Stimulated activated CD8-positive, alpha-beta memory T cell treated with anti-CD3 and anti-CD28 coated beads, Interleukin-4, amount 100 ng/mL, for 4 hours (primary cell): Measurements from ENCODE around the gene ERVH48-1.
"Not testable (repeated sequence)": the region's sequence is repeated elsewhere in the genome, so short reads cannot be mapped to it uniquely, and the experiment has no call there.

ENCODE experiments used
- DNase-seq, 2 donors: peaks; one replicate each; pipeline ENCODE4 v3.0.0-alpha.2; 2020; ENCODE audit warnings: low read depth in 2 of 2, low spot score in 1 of 2

The ERVH48-1 gene

DNA sequence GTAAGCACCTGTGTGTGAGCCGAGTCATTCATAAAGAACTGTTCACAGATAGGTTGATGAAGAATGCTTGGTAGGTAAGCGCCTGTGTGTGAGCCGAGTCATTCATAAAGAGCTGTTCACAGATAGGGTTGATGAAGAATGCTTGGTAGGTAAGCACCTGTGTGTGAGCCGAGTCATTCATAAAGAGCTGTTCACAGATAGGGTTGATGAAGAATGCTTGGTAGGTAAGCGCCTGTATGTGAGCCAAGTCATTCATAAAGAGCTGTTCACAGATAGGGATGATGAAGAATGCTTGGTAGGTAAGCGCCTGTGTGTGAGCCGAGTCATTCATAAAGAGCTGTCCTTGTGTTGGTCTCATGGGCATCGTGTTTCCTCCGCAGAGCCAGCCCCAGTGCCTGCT is 16.9 kb downstream of the ERVH48-1 start:
- DNase-seq, result not testable (repeated sequence)

DNA sequence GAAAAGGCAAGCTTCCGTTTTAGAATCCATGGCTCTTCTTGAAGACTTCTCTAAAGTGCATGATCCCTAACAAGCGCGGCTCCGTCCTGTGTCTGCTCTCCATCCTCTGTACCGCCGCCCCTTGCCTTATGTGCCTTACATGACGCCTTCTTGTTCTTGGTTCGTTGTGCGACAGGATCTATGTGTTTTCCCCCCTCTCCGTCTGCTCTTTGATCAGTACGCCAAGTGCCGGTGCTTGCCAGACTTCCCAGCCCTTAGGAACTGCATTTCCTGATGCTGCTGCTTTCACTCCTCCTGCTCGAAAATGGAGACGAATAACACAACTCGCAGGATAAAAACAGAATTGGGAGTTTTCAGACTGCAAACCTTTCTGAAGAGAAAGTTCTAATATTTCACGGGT is 19.2 kb downstream of the ERVH48-1 start:
- DNase-seq, result no peak

- no peak for DNase-seq
Observed at GRCh38 chr21:42905195-42905594, 20.2 kb downstream of the ERVH48-1 start.

DNA sequence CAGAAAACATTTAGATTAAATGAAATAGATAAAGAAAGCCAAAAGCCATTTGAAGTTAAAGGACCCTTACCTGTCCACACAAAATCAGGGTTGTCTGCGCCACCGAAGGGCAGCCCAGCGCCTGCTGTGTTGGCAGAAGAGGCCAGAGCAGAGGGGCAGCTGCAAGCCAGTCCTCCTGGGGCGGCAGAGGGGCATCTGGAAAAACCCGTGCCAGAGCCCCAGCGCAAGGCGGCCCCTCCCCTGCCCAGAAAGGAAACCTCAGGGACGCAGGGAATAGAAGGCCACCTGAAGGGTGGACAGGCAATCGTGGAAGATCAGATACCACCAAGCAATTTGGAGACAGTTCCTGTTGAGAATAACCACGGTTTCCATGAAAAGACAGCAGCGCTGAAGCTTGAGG is 21.6 kb downstream of the ERVH48-1 start:
- DNase-seq, result no peak

- DNase-seq, result no peak
Observed at GRCh38 chr21:42900446-42900845, 25.0 kb downstream of the ERVH48-1 start.

DNA sequence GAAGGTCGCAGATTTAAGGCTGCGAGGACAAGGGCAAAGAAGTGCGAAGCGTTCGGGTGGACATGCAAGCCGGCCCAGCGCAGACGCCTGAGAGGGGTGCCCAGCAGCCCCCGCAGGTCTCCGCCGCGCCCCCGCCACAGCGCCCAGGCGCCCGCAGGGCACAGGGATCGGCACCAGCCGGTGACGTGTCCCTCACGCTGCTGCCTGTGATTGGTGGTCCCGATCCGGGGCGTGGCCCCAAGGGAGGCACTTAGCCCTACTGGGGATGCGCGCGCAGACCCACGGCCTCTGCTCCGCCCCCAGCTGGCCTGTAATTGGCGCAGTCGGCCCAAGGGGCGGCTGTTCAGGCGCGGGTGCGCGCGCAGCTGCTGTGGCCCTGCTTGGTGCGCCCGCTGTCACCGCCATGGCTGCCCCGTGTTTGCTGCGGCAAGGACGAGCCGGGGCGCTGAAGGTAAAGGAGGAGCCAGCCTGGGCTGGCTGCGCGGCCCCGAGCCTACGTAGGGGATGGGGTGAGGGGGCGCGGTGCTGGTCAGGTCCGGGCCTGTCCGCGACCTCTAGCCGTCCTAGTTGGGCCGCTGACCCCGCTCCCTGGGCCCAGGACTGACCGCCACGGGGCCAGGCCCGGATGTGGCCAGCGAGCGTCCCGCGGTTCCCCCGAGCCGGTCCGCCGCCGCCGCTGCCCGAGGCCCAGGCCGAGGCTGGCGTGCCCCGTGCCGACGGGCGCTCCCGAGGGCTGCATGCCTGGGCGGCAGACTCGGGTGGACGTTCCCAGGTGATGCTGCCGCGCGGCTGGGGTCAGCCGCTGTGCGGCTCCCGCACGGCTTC is 32.3 kb downstream of the ERVH48-1 start, which contains the start of gene NDUFV3:
Gene NDUFV3 (plus strand): TSS at position 379 of the 825 bp plus-strand sequence. CDS start 25 bp downstream, at position 404.
- DNase-seq, result peak; percentile 100

GRCh38 chr21:42892582-42892930 is 32.9 kb downstream of the ERVH48-1 start:
- DNase-seq, result no peak

- DNase-seq, result no peak
Observed at GRCh38 chr21:42887326-42887725, 38.1 kb downstream of the ERVH48-1 start.

DNA sequence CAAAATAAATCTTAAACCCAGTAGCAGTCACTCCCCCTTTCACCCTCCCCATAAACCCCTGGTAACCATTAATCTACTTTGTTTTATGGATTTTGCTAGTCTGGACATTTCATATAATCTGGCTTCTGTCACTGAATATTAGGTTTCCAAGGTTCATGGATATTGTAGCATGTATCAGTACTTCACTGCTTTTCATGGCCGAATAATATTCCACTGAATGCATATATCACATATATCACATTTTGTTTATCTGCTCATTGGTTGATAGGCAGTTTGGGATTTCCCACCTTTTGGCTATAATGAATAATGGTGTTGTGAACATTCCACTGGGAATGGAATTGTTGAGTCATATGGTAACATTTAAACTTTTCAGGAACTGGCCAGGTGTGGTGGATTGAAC is 41.5 kb downstream of the ERVH48-1 start:
- no peak for DNase-seq

DNA sequence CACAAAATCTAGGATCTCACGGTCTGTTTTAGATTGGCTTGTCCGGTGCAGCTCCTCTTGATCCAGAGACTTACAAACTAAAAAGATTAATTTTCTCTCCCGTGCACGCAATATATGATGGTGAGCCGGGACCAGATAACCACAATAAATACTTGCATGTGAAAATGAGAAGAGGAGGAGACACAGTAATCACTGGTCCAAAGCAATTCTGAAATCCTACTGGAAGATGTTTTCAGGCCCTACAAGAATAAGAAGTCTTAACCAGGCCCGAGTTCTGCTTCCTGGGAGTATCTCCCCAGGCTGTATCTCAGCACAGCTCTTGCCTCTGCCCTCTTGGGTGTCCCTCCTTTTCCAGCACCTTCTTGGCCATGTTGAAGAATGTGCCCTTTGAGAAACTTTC is 45.1 kb downstream of the ERVH48-1 start:
- no peak for DNase-seq

- peak; percentile 97 to 99 for DNase-seq
Observed at GRCh38 chr21:42878993-42879787, 46.2 kb downstream of the ERVH48-1 start, which contains the start of gene WDR4. Gene WDR4, minus strand, starts transcription at chr21:42879539. Its CDS starts 44 bp downstream, at chr21:42879495.

- peak in 1 of 2 donors; percentile 2 for DNase-seq
Observed at GRCh38 chr21:42878678-42878992, 46.8 kb downstream of the ERVH48-1 start.

DNA sequence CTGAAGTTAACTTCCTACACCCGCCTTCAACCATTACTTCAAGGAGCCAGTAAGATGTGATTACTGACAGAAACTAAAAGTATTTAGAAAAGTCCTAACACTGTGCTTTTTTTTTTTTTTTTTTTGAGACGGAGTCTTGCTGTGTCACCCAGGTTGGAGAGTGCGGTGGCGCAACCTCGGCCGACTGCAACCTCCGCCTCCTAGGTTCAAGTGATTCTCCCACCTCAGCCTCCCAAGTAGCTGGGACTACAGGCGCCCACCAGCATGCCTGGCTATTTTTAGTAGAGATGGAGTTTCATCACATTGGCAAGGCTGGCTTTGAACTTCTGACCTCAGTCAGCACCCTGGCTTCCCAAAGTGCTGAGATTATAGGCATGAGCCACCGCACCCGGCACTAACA is 49.6 kb downstream of the ERVH48-1 start:
- not testable (repeated sequence) for DNase-seq

DNA sequence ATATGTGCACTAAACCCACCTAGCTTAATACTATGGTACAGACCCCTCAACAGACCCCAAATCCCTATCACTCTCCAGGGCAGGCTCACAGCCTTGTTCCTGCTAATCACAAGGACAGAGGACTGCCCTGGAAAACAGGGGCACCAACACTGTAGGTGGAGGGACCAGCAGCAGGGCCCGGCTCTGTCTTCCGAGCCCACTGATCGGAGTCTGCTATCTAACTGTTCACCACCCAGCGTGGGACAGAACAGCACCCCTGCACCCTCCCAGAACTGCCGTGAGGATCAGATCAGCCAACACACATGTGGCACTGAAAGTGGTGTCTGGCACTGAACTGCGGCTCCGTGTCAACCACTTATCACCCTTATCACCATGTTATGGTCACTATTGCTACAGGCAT is 52.3 kb downstream of the ERVH48-1 start:
- no peak for DNase-seq

DNA sequence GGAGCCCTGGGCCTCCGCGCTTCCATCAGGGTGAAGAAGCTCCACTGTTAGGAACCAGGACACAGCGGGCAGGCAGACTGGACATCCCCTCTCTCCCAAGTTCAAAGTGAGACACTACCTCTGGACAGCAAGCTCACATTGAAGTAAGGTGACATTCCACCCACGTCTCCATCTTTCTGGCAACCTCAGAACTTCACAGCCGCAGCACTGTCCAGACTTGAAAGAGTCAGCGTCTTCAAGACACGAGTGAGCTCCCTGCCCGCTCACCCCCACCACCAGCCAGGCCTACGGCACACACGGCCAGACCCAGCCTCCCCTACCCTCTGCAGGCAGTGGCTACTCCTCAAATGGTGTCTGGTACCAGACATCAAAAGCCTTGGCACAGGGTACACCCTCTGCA is 57.2 kb downstream of the ERVH48-1 start:
- no peak for DNase-seq
